ELF-1 (cell line): ENCODE measurements around the gene GTF3C6.
A peak's percentile ranks its signal among the peaks of the same experiment; 100 is the strongest.
"Not testable (repeated sequence)": the region's sequence is repeated elsewhere in the genome, so short reads cannot be mapped to it uniquely, and the experiment has no call there.

ENCODE experiments used
- DNase-seq: peaks from one replicate; pipeline ENCODE4 v3.0.0-alpha.2; 2016; ENCODE audit warnings: low read depth, low spot score

Gene GTF3C6, protein sequence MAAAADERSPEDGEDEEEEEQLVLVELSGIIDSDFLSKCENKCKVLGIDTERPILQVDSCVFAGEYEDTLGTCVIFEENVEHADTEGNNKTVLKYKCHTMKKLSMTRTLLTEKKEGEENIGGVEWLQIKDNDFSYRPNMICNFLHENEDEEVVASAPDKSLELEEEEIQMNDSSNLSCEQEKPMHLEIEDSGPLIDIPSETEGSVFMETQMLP

DNA sequence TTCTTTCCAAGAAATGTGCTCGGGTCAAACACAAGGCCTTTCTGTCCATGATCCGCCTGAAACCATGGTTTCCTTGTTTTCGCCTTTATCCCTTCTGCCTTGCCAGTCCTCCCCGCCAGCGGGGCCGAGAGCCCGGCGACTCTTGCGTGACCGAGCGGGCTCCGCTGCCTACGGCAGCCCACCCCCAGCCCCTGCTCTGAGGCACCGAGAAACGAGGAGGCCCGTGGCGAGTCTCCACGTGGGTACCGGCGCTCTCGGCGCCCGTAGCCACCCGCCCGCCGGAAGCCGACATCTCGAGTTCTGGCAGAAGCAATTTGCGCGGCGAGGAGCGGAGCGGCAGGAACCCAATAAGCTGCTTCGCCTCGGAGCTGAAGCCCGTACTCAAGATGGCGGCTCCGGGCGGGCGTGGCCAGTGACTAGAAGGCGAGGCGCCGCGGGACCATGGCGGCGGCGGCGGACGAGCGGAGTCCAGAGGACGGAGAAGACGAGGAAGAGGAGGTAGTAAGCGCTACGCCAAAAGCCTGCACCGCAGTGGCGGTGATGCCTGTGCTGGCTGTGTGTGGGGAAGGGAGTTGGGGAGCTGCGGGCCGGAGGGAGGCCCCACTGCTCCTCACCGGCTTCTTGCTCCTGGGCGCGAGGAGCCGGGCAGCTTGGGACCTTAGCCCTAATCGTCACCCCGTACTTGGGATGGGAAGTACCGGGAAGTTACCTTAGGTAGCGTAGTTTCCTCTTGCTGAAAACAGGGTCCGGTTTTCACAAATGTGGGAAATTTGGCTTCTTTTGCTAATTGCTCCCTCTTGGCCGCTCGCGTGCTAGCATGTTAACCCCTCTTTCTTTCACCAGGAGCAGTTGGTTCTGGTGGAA is at the start of gene GTF3C6:
TSS of gene GTF3C6 (plus strand) at position 378 of the 864 bp plus-strand sequence. CDS start at position 442, 64 bp downstream.
- DNase-seq = peak; percentile 94

DNA sequence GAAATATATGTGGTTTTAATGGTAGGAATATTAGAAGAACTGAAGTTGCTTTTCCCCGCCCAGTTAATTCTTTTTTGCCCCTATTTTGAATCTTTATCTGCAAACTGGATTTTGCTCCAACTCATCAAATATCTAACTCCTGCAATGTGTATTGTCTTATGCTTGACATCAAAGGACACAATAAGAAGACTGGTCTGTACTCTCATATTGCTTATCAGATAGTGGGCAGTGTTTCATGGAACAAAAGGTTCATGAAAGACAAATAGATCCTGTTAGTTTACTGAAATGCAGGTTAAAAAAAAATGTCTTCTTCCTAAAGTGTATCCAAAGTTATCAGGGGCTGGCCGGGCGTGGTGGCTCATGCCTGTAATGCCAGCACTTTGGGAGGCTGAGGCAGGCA is 27.7 kb upstream of the GTF3C6 start:
- DNase-seq = no peak

DNA sequence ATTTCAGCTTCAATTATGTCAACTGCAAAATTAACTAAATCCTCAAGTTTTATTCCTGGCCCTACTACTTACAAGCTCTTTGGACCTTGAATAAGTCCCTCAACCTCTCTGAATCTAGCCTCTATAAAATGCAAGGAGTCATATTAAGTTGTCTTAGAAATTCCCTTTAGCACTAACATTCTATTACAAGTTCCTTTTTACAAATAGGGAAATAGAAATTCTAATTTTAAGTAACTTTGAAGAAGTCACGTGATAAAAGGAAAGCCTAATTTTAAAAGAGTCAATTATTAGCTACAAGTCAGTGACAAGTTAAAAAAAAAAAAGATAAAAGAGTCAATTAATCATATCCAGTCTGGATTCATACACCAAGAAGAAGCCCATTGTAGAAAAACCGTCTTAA is 24.6 kb upstream of the GTF3C6 start:
- DNase-seq = no peak

DNA sequence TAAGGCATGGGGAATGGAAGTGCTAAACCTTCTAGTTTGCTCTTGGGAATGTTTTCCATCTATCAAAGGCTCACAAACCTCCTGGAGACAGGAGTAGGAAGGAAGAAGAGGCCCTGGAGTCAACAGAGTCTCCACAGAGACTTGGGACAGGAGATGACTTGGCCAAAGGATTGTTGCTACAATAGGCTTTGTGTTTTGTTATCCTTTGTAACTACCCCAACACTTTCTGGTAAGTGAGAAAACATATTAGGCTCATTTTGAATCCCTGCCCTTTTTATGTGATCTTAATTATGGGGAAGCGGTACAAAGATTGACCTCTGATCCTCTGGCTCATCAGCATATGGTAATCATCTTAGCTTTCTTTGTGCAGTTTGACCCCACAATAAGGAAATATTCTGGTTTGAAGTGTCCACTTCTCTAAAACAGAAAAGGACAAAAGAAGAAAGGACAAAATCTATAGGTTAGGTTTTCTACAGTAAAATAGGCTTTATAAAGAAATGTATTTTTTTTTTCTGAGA is 24.1 kb upstream of the GTF3C6 start:
- DNase-seq = no peak

DNA sequence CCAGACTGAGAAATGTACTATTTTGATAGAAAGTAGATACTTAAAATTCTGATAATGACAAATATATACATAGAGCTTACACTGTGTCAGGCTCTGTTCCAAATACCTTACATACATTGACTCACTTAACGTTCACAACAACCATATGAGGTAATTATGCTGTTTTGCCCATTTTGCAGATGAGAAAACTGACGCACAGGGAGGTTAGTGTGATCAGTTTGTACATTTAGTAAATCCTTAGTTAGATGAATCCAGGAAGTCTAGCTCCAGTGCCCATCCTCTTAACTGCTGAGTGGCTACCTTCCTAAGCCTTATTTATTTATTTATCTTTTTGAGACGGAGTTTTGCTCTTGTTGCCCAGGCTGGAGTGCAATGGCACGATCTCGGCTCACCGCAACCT is 23.3 kb upstream of the GTF3C6 start:
- no peak for DNase-seq

DNA sequence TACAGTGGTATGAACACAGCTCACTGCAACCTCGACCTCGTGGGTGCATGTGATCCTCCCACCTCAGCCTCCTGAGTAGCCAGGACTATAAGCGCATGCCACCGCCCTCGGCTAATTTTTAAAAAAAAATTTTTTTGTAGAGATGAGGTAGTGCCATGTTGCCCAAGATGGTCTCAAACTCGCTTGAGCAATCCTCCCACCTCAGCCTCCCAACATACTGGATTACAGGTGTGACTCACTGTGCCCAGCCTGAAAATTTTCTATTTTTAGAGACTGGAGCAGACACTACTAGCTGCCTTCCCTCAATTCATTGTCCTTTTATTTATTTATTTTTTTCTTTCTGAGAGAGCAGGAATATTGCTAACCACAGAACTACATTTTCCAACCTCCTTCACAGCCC is 20.3 kb upstream of the GTF3C6 start:
- DNase-seq = no peak

DNA sequence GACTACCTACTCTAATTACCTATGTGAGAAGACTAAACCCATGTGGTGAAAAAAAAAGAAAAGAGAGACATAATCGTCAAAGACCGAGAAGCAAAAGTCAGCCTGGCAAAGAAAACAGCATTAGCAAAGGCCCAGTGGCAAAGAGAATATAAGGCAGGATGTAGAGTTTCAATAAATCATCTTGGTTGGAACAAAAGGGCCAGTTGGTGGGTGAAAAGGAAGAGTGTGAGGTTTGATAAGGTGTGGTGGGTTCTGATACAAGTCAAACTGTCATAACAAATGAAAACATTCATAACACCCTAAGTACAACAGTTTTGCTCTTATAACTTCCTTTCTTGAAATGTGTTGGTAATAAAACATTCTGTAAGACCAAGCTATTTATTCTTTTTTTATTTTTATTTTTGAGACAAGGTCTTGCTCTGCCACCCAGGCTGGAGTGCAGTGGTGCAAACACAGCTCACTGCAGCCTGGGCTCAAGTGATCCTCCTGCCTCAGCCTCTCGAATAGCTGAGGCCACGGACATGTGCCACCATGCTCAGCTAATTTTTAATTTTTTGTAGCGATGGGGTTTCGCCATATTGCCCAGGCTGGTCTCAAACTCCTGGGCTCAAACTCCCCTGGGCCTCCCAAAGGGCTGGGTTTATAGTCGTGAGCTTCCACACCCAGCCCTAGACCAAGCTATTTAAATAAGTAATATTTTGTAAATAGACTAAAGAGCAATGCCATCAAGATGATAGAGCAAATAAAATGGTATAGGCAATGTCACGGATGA is 18.9 kb upstream of the GTF3C6 start:
- no peak for DNase-seq

DNA sequence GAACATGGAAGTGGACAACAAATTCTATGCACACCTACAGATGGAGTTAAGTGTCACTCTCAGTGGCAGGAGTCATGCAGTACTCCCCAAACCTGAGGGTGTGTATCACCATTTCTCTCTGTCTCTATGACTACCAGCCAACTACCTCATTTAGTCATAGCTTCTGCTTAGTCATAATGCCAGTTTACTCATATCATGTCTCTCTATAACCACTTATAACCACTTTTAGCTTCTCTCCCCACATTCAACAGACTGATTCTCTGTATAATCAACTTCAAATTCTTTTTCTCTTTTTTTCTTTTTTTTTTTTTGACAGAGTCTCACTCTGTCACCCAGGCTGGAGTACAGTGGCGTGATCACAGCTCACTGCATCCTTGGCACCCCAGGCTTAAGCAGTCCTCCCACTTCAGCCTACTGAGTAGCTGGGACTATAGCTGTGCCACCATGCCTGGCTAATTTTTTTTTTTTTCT is 13.8 kb upstream of the GTF3C6 start:
- DNase-seq = no peak

DNA sequence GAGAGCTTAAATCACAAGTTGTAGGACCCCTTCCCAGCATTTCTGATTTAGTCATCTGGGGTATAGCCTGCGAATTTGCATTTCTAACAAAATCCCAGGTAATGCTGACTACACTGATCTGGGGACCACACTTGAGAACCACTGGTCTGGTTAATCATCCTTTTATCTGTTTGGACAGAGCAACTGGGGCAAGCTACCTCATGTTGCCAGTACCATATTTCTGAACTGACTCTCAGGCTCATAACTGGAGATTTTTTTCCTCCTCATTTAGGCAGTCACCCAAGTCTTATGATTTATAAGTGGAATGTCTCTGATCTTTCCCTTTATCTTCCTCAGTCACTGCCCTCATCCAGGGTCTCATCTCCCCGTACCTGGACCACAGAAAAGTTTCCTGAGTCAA is 12.0 kb upstream of the GTF3C6 start:
- no peak for DNase-seq

DNA sequence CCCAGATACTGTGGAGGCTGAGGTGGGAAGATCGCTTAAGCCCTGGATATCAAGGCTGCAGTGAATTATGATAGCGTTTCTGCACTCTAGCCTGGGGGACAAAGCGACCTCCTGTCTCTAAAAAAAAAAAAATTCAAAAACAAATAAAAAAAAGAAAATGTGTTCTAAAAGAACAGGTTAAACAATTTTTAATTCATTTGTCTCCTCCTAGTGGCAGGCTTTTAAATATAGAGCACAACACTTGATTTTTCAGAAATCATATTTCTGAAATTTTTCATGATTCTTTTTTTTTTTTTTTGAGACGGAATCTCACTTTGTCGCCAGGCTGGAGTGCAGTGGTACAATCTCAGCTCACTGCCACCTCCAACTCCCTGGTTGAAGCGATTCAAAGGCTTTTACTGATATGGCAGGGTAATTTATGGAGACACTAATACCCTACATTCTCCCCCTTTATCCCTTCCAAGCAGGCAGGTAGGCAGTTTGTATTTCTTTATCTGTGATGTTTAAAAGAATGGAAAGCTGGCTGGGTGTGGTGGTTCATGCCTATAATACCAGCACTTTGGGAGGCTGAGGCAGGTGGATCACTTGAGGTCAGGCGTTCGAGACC is 8.7 kb upstream of the GTF3C6 start:
- DNase-seq = no peak

DNA sequence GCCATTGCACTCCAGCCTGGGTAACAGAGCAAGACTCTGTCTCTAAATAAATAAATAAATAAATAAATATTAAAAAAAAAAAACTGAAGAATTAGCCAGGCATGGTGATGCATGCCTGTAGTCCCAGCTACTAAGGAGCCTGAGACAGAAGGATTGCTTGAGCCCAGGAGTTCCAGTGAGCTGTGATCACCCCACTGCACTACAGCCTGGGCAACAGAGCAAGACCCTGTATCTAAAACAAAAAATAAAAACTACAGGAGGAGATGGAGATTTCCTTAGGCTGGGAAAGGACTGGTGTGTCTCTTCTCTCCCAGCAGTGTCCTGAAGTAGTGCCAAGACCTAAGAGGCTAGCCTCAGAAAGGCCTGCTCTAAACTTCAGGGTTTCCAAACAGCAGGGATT is 8.1 kb upstream of the GTF3C6 start:
- DNase-seq = no peak

DNA sequence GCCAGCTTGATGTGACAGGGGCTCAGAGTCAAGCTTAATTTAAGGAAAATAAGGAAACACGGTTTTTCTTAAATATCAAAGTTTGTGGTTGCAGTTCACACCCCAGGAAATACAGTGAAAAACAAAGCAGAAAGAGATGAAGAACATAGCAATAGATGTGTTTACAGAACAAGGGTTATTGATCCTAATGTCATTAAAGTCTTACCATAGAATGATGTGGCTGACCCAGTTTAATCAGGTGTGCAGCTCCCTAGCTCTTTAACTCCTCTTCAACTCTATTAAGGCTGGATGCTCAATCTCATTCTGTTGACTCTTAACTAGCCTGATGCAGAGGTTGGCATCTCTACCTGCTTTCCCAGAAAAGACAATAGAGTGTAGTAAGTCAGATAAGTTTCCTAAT is 7.5 kb upstream of the GTF3C6 start:
- DNase-seq = no peak

DNA sequence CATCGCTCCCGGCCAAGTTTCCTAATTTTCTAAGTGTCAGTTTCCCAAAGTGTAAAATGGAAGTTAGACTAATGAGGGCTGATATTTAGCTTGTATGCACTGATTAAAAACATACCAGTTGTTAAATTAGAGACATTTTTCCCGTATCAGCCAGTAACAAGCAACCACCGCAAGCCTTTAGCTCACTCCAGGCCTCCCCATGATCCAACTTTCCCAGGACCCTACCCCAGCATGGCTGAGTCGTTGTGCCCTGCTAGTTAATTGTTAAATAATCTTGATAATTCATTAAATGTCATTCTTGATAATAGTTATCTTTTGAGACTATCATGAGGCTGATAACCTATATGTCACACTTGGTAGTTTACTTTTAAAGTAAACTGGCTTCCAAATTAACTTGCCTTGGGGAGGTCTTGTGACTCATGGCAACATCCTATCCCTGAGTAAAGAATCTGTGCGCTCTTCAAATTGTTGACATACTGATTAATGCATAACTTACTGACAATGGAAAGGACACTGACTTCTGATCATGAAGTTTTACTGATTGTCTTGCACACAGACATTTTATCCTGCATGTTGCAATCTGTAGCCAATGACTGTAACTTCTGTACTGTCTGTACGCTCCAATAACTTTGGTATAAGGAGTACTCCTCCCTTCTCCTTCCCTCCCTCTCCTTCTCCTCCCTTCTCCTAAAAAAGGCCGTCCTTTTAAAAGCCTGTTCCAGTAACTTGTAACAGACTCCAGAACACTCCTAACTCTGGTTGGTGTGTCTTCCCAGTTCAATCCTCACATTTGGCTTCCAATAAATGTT is 6.3 kb upstream of the GTF3C6 start:
- no peak for DNase-seq

DNA sequence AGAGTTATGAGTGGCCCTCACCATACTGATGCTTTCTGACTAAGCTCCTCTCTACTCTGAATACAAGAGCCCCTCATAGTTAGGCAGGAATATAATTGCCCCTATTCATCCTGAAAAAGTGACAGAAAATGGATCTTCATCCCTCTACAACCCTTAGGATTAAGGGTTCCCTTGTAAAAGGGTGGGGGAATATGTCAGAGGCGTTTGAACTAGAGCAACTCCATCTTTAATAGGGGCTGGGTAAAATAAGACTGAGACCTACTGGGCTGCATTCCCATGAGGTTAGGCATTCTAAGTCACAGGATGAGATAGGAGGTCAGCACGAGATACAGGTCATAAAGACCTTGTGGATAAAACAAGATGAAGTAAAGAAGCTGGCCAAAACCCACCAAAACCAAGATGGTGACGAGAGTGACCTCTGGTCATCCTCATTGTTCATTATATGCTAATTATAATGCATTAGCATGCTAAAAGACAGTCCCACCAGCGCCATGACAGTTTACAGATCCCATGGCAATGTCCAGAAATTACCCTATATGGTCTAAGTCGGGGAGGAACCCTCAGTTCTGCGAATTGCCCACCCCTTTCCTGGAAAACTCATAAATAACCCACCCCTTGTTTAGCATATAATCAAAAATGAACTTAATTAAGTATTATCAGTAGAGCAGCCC is 4.7 kb upstream of the GTF3C6 start:
- no peak for DNase-seq

DNA sequence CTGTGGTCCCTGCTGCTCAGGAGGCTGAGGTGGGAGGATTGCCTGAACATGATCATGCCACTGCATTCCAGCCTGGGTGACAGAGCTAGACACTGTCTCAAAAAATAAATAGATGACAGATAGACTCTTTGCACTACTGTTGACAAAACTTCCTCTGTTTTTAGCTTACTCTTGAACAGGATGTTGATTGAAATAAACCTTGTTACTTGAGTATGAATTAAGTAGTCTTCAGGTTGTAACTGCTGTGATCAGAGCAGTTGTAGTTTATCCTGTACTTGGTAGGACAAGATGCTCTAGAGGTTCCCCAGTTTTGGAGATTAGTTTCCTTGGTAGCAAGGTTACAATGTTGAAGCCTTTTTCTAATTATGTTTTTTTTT is 1.5 kb downstream of the GTF3C6 start:
- DNase-seq = no peak

DNA sequence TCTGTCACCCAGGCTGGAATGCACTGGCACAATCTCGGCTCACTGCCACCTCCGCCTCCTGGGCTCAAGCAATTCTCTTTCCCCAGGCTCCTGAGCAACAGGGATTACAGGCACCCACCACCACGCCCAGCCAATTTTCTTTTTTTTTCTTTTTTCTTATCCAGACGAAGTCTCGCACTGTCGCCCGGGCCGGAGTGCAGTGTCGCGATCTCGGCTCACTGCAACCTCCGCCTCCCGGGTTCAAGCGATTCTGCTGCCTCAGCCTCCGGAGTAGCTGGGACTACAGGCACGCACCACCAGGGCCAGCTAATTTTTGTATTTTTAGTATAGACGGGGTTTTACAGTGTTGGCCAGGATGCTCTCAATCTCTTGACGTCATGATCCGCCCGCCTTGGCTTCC is 4.1 kb downstream of the GTF3C6 start:
- not testable (repeated sequence) for DNase-seq

DNA sequence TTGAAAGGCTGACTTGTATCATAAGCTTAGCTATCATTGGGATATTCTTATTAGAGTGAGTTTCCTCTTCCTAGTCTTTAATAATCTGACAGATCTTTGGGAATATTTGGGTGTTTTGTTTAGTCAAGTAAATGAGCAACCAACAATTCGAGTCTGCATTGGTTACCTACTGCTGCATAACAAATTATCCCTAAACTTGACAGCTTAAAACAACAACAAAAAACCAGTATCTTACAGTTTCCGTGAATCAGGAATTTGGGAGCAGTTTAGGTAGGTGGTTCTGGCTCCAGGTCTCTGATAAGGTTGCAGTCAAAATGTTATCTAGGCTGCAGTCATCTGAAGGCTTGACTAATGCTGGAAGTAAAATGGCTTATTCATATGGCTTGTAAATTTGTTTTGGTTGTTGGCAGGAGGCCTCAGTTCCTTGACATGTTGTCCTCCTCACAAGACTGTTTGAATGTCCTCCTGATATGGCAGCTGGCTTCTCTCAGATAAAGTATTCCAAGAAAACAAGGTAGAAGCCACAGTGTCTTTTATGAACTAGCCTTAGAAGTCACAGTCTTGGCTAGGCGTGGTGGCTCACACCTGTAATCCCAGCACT is 7.2 kb downstream of the GTF3C6 start:
- DNase-seq = no peak

DNA sequence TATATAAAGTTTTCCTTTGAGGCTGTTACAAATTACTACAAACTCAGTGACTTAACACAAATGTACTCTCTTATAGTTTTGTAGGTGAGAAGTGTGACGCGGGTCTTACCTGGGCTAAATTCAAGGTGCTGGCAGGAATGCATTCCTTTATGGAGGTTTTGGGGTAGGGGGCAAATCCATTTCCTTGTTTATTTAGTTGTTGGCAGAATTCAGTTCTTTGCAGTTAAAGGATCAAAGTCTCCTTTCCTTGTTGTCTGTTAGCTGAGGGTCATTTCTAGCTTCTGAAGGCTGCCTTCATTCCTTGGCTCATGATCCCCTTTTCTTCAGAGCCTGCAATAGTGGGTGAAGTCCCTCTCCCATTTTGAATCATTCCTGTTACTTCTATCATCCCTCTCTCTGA is 10.2 kb downstream of the GTF3C6 start:
- not testable (repeated sequence) for DNase-seq

DNA sequence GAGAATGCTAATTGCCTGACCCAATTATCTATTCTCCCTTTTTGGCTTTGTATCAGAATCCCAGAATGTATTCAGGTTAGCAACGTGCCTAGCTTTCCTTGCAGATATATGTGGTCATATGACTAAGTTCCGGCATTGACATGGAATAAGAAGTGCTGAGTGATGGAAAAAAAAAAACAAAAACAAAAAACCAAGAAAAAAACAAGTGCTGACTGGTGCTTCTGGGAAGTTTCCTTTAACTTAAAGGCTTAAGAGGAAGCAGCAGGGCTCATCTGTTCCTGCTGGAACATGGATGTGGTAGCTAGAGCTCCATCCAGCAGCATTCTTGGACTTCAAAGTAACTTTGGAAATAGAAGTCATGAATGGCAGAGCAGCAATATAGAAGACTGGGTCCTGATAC is 13.0 kb downstream of the GTF3C6 start:
- DNase-seq = no peak

DNA sequence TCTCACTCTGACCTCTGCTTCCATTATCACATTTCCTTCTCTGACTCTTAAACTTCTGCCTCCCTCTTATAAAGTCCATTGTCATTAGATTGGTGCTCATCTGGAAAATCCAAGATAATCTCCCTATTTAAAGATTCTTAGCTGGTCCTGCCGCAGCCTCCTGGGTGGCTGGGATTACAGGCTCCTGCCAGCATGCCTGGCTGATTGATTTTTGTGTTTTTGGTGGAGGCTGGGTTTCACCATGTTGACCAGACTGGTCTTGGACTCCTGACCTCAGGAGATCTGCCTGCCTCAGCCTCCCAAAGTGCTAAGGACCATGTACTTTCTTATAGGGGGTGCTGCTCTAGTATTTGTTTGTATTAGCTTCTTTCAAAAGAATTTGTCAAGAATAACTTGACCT is 18.1 kb downstream of the GTF3C6 start:
- DNase-seq = no peak
